Measurements from ENCODE around the gene AQP2.

AQP2 gene

GRCh38 chr12:50003595-50003994, 53.1 kb downstream of the AQP2 start:
- no peak for TF ChIP-seq CTCF (IDR thresholded peaks at IDR 0.05; ENCODE audit: extremely low read depth, insufficient read depth, missing control alignments)
- in situ Hi-C loops (cut with MboI; ENCODE audit: low pct_unique_long_range_greater_than_20kb, low sequenced_read_pairs, unreplicated experiment): no loop called here

GRCh38 chr12:50004696-50005095, 54.2 kb downstream of the AQP2 start:
- no peak for TF ChIP-seq CTCF (IDR thresholded peaks at IDR 0.05; ENCODE audit: extremely low read depth, insufficient read depth, missing control alignments)
- DNase-seq (ENCODE audit: low spot score): no peak
- in situ Hi-C loops (cut with MboI; ENCODE audit: low pct_unique_long_range_greater_than_20kb, low sequenced_read_pairs, unreplicated experiment): no loop called here

More at GRCh38 chr12:50003595-50003994, 53.1 kb downstream of the AQP2 start:
- DNase-seq (ENCODE audit: low spot score): no peak

- no peak for DNase-seq (ENCODE audit: low spot score)
- TF ChIP-seq CTCF (IDR thresholded peaks at IDR 0.05; ENCODE audit: extremely low read depth, insufficient read depth, missing control alignments): no peak
- in situ Hi-C loops (cut with MboI; ENCODE audit: low pct_unique_long_range_greater_than_20kb, low sequenced_read_pairs, unreplicated experiment): no loop called here
Observed at GRCh38 chr12:50005175-50005574, 54.6 kb downstream of the AQP2 start.

GRCh38 chr12:50006280-50006679, 55.7 kb downstream of the AQP2 start:
- in situ Hi-C loops (cut with MboI; ENCODE audit: low pct_unique_long_range_greater_than_20kb, low sequenced_read_pairs, unreplicated experiment): no loop called here
- TF ChIP-seq CTCF (IDR thresholded peaks at IDR 0.05; ENCODE audit: extremely low read depth, insufficient read depth, missing control alignments): no peak
- DNase-seq (ENCODE audit: low spot score): no peak

- in situ Hi-C loops (cut with MboI; ENCODE audit: low pct_unique_long_range_greater_than_20kb, low sequenced_read_pairs, unreplicated experiment): no loop called here
- DNase-seq (ENCODE audit: low spot score): no peak
- TF ChIP-seq CTCF (IDR thresholded peaks at IDR 0.05; ENCODE audit: extremely low read depth, insufficient read depth, missing control alignments): no peak
Observed at GRCh38 chr12:50006754-50007442, 56.4 kb downstream of the AQP2 start.
